GM23248 (cell line): ENCODE measurements around the gene LRRC63. TPM values are rescaled to one million over a fixed set of nuclear protein-coding genes. Genes with fewer than 3 reads are reported as not detected.

Source experiments
- DNase-seq: peaks from one replicate; pipeline ENCODE4 v3.0.0-alpha.2; 2015
- H2AFZ ChIP-seq: fragments of 200-600 bp; sonication (generic); 2 replicates; pipeline ENCODE4 v1.6.1; 2016; ENCODE audit warnings: antibody characterized with exemption
- H3F3A ChIP-seq: fragments of 200-600 bp; sonication (generic); 2 replicates; pipeline ENCODE4 v1.6.1; 2016; ENCODE audit warnings: mild to moderate bottlenecking, antibody characterized with exemption, mixed run types; ENCODE audit not compliant: insufficient read depth
- H3K27ac ChIP-seq: fragments of 200-600 bp; sonication (generic); 2 replicates; pipeline ENCODE4 v1.5.1; 2016; ENCODE audit warnings: mild to moderate bottlenecking
- H3K27me3 ChIP-seq: fragments of 200-600 bp; sonication (generic); replicated peaks from 2 replicates; pipeline ENCODE4 v1.6.1; 2016; ENCODE audit warnings: mild to moderate bottlenecking; ENCODE audit not compliant: insufficient read depth
- H3K36me3 ChIP-seq: fragments of 200-600 bp; sonication (generic); 2 replicates; pipeline ENCODE4 v1.6.1; 2016; ENCODE audit warnings: low read depth, mild to moderate bottlenecking
- H3K4me1 ChIP-seq: fragments of 200-600 bp; sonication (generic); 2 replicates; pipeline ENCODE4 v1.6.1; 2016; ENCODE audit warnings: mild to moderate bottlenecking; ENCODE audit not compliant: insufficient read depth
- H3K4me2 ChIP-seq: fragments of 200-600 bp; sonication (generic); one replicate; pipeline ENCODE4 v1.6.1; 2016; ENCODE audit warnings: mild to moderate bottlenecking; ENCODE audit not compliant: unreplicated experiment
- H3K4me3 ChIP-seq: fragments of 200-600 bp; sonication (generic); 2 replicates; pipeline ENCODE4 v1.5.1; 2016; ENCODE audit warnings: mild to moderate bottlenecking
- H3K79me2 ChIP-seq: fragments of 200-600 bp; sonication (generic); 2 replicates; pipeline ENCODE4 v1.6.1; 2016; ENCODE audit warnings: mild to moderate bottlenecking; ENCODE audit not compliant: insufficient read depth
- H3K9ac ChIP-seq: fragments of 200-600 bp; sonication (generic); 2 replicates; pipeline ENCODE4 v1.6.1; 2016; ENCODE audit warnings: mild to moderate bottlenecking
- H3K9me2 ChIP-seq: fragments of 200-600 bp; sonication (generic); 2 replicates; pipeline ENCODE4 v1.6.1; 2016; ENCODE audit warnings: mixed run types, mild to moderate bottlenecking, moderate library complexity; ENCODE audit not compliant: insufficient read depth
- H3K9me3 ChIP-seq: fragments of 200-600 bp; sonication (generic); one replicate; pipeline ENCODE4 v1.6.1; 2017; ENCODE audit warnings: low read depth
- H4K20me1 ChIP-seq: fragments of 200-600 bp; sonication (generic); 2 replicates; pipeline ENCODE4 v1.6.0; 2016; ENCODE audit not compliant: insufficient read depth
- EZH2 ChIP-seq: fragments of 200-600 bp; sonication (generic); IDR thresholded peaks from 2 replicates; pipeline ENCODE4 v1.6.1; 2018; ENCODE audit warnings: antibody characterized with exemption, mild to moderate bottlenecking; ENCODE audit not compliant: insufficient read depth, poor library complexity, severe bottlenecking
- EZH2phosphoT487 ChIP-seq: fragments of 200-600 bp; sonication (generic); IDR thresholded peaks from 2 replicates; pipeline ENCODE4 v1.6.1; 2018; ENCODE audit warnings: antibody characterized with exemption, moderate library complexity, mild to moderate bottlenecking, low read depth; ENCODE audit not compliant: insufficient read depth
- WGBS, 2 experiments: methylation state at CpG; one replicate each; pipeline ENCODE4 v1.1.6; 2015 to 2017; ENCODE audit warnings: low lambda C conversion rate in 2 of 2, low coverage in 1 of 2; ENCODE audit errors: missing lambda C conversion rate in 2 of 2; 5-methylcytosine and 5-hydroxymethylcytosine counted together
- in situ Hi-C: fragments of 300-500 bp; cut with MboI; formaldehyde crosslinking; loops from 2 replicates; pipeline ENCODE4 v1.15.0; 2020
- polyA plus RNA-seq: library from polyadenylated mRNA; unstranded; fragments of >200 nt; fragmentation: Nextera tagmentation; extraction: Ambion mirVana; gene quantifications from 2 replicates; pipeline ENCODE4 v1.2.1, GENCODE V29; 2016
- total RNA-seq: library from RNA; depleted of rRNA; stranded (reverse); fragments of >200 nt; shearing (Covaris generic); gene quantifications from 2 replicates; pipeline ENCODE4 v1.2.3, GENCODE V29; 2014

The LRRC63 gene
- total and polyA plus RNA-seq, 2 experiments from 2014 or later, result not detected

GRCh38 chr13:46192412-46192811 is 19.3 kb upstream of the LRRC63 start:
- 43 to 56% methylated on average over 1 of the region's 1 CpG for WGBS, 2 experiments
- peaks cover 20% of the 10 kb centered on the region; the same call in 1 of the 2 replicates for H3K27me3 ChIP-seq
- H3F3A ChIP-seq, result peaks cover 3% of the 10 kb centered on the region; the same call in 1 of the 2 replicates
- H3K4me1 ChIP-seq, result peaks cover 4% of the 10 kb centered on the region; the same call in 1 of the 2 replicates
- TF ChIP-seq EZH2 (no peak), EZH2phosphoT487 (no peak)
- H2AFZ ChIP-seq, result no peak overlapping the region
- no peaks in the 10 kb centered on the region for H3K36me3 ChIP-seq
- no peaks in the 10 kb centered on the region for H3K9me3 ChIP-seq
- in situ Hi-C loops, result no loop called here
- no peak overlapping the region for H3K9ac ChIP-seq
- no peaks in the 10 kb centered on the region for H3K79me2 ChIP-seq
- no peaks in the 10 kb centered on the region for H4K20me1 ChIP-seq
- H3K4me2 ChIP-seq, result no peak overlapping the region
- H3K9me2 ChIP-seq, result no peaks in the 10 kb centered on the region
- DNase-seq, result no peak
- H3K27ac ChIP-seq, result no peak overlapping the region
- no peak overlapping the region for H3K4me3 ChIP-seq

DNA sequence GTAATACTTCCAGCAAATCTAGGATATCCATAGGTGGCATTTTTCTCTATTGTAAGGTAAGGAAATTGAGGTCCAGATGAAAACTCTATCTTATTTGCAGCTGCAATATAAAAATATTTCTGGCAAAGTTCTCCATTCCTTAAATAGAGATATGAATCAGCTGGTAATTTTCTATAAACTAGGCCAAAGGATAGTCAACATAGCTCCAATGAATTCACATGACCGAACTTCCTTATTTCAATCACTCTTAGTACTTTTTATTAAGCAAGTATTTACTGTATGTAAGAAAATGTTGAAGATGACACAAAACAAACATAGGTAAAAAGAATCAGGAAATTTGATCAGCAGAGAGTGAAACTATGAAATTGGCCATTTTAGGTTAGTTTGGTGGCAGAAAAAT is 16.7 kb upstream of the LRRC63 start:
- 92 to 94% methylated on average over 1 of the region's 1 CpG for WGBS, 2 experiments
- no peaks in the 10 kb centered on the region for H3K9me2 ChIP-seq
- peaks cover 12% of the 10 kb centered on the region; the same call in 1 of the 2 replicates for H3K4me1 ChIP-seq
- no peaks in the 10 kb centered on the region for H3K9me3 ChIP-seq
- no peak overlapping the region for H3K4me2 ChIP-seq
- peaks cover 12% of the 10 kb centered on the region; the same call in 1 of the 2 replicates for H3F3A ChIP-seq
- H3K27me3 ChIP-seq, result peaks cover 11% of the 10 kb centered on the region; the same call in 1 of the 2 replicates
- no peak overlapping the region for H2AFZ ChIP-seq
- no peaks in the 10 kb centered on the region for H3K36me3 ChIP-seq
- no peak overlapping the region for H3K27ac ChIP-seq
- in situ Hi-C loops, result no loop called here
- H3K9ac ChIP-seq, result no peak overlapping the region
- no peak for TF ChIP-seq EZH2
- no peak for TF ChIP-seq EZH2phosphoT487
- DNase-seq, result no peak
- no peaks in the 10 kb centered on the region for H3K79me2 ChIP-seq
- H3K4me3 ChIP-seq, result no peak overlapping the region
- H4K20me1 ChIP-seq, result no peaks in the 10 kb centered on the region

GRCh38 chr13:46197299-46198048 is 14.3 kb upstream of the LRRC63 start:
- peaks cover 12% of the 10 kb centered on the region; the same call in 1 of the 2 replicates for H3F3A ChIP-seq
- no peak overlapping the region for H2AFZ ChIP-seq
- H4K20me1 ChIP-seq, result no peaks in the 10 kb centered on the region
- DNase-seq, result peak; percentile 61
- no peak overlapping the region for H3K4me3 ChIP-seq
- no peaks in the 10 kb centered on the region for H3K9me2 ChIP-seq
- H3K27ac ChIP-seq, result no peak overlapping the region
- in situ Hi-C loops, result no loop called here
- H3K9ac ChIP-seq, result no peak overlapping the region
- H3K9me3 ChIP-seq, result no peaks in the 10 kb centered on the region
- H3K27me3 ChIP-seq, result peaks cover 6% of the 10 kb centered on the region; the same call in 1 of the 2 replicates
- H3K79me2 ChIP-seq, result no peaks in the 10 kb centered on the region
- TF ChIP-seq EZH2, result no peak
- TF ChIP-seq EZH2phosphoT487, result peak; percentile 67; the same call in 1 of the 2 replicates
- no peak overlapping the region for H3K4me2 ChIP-seq
- H3K4me1 ChIP-seq, result peaks cover 12% of the 10 kb centered on the region; the same call in 1 of the 2 replicates
- 28 to 29% methylated on average over 4 of the region's 4 CpGs for WGBS, 2 experiments
- H3K36me3 ChIP-seq, result no peaks in the 10 kb centered on the region

DNA sequence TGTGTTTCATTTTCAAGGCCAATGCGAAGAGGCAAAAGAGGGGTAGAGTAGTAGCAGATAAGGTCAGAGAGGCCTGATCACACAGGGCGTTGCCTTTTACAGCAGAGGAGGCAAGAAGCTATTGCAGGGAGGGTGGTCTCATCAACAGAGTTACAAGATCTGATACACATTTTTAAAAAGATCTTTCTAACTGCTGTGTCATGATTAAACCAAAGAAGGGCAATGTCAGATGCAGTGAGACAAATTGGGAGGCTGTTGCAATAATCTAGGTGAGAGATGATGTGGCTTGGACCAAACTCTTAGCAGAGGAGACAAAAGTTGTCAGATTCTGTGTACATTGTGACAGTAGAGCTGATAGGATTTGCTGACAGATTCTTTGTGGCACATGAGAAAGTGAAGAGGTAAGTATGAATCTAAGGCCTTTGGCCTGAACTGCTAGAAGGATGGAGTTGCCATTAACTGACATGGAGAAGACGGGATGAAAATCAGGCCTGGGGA is 13.0 kb upstream of the LRRC63 start:
- Histone ChIP-seq H3F3A (peaks cover 12% of the 10 kb centered on the region; the same call in 1 of the 2 replicates), H3K9me2 (no peaks in the 10 kb centered on the region), H3K36me3 (no peaks in the 10 kb centered on the region), H2AFZ (no peak overlapping the region), H3K9me3 (no peaks in the 10 kb centered on the region), H4K20me1 (no peaks in the 10 kb centered on the region), H3K27ac (no peak overlapping the region), H3K4me2 (no peak overlapping the region), H3K9ac (no peak overlapping the region), H3K27me3 (peaks cover 11% of the 10 kb centered on the region; the same call in 1 of the 2 replicates), H3K4me3 (no peak overlapping the region), H3K4me1 (peaks cover 12% of the 10 kb centered on the region; the same call in 1 of the 2 replicates), H3K79me2 (no peaks in the 10 kb centered on the region)
- DNase-seq, result no peak
- 83 to 86% methylated on average over 3 of the region's 3 CpGs for WGBS, 2 experiments
- no peak for TF ChIP-seq EZH2
- TF ChIP-seq EZH2phosphoT487, result no peak
- in situ Hi-C loops, result no loop called here
